Measurements from ENCODE around the gene PDZK1. TPM values are rescaled to one million over a fixed set of nuclear protein-coding genes. Genes with fewer than 3 reads are reported as not detected.

PDZK1 gene
- total and polyA plus RNA-seq, 2 of the 8 experiments (the other 6 are each of a cell fraction or from before 2014, with no cell fraction given): 0.17 TPM; not detected in 1

- Histone ChIP-seq H2BK5ac (ENCODE audit: low read depth, low read length) (no peak overlapping the region), H3K23ac (ENCODE audit: insufficient read length) (no peak overlapping the region)
These were observed 18.8 kb downstream of the PDZK1 start for GRCh38 chr1:145688328-145688727.

More at GRCh38 chr1:145688328-145688727, 18.8 kb downstream of the PDZK1 start:
- no peak overlapping the region for H3K9ac ChIP-seq (replicated peaks in 1 of 4; ENCODE audit: extremely low read depth in 1 of 4, low read depth in 3 of 4, low read length in 3 of 4)
- H4K91ac ChIP-seq (replicated peaks; ENCODE audit: insufficient read length, low read length): no peak overlapping the region
- H4K8ac ChIP-seq (ENCODE audit: extremely low read depth, insufficient read depth, low read length): no peak overlapping the region
- WGBS, 2 experiments (ENCODE audit: extremely low coverage in 1 of 2, insufficient coverage in 1 of 2, insufficient read length in 1 of 2, insufficient replicate concordance in 2 of 2, low coverage in 1 of 2, low lambda C conversion rate in 2 of 2, missing lambda C conversion rate in 1 of 2): 72% methylated on average over 4 of the region's 4 CpGs; no CpG with 5 or more reads in 1 of the 2 experiments
- peaks cover 0 to 3% (median under 1%) of the 10 kb centered on the region in 4 experiments; a peak in 2 of 7 replicates for H3K4me1 ChIP-seq (replicated peaks in 1 of 4; ENCODE audit: control insufficient read depth in 3 of 4, insufficient read depth in 4 of 4, low read length in 3 of 4)
- H3K23me2 ChIP-seq (ENCODE audit: low read depth, low read length): no peaks in the 10 kb centered on the region
- H2BK120ac ChIP-seq (replicated peaks; ENCODE audit: low read depth, low read length): no peak overlapping the region
- H2BK20ac ChIP-seq (ENCODE audit: low read length): no peak overlapping the region
- H2AFZ ChIP-seq (ENCODE audit: low read length): no peak overlapping the region
- no peak overlapping the region for H2BK15ac ChIP-seq (ENCODE audit: low read length)
- no peaks in the 10 kb centered on the region for H3K79me1 ChIP-seq (ENCODE audit: low read depth, low read length)
- H3K4ac ChIP-seq (replicated peaks; ENCODE audit: insufficient read length, low read depth, low read length): no peak overlapping the region
- no peak overlapping the region for H3K27ac ChIP-seq (ENCODE audit: low read depth, low read length)
- no peaks in the 10 kb centered on the region for H3K9me3 ChIP-seq (ENCODE audit: insufficient read depth in 2 of 2, low read depth in 1 of 2, low read length in 1 of 2)
- no peaks in the 10 kb centered on the region for H3K27me3 ChIP-seq (replicated peaks in 1 of 4; ENCODE audit: control insufficient read depth in 3 of 4, extremely low read depth in 1 of 4, insufficient read depth in 3 of 4, low read length in 3 of 4)
- TF ChIP-seq MAX (IDR thresholded peaks at IDR 0.05): peak; percentile 29; the same call in 1 of the 2 replicates
- TF ChIP-seq TEAD4 (IDR thresholded peaks at IDR 0.05; ENCODE audit: low read depth, low read length): peak; percentile 54; the same call in 1 of the 2 replicates
- no peak for TF ChIP-seq GABPA (IDR thresholded peaks at IDR 0.05; ENCODE audit: borderline replicate concordance, insufficient read depth, low read length)
- TF ChIP-seq SUZ12 (IDR thresholded peaks at IDR 0.05; ENCODE audit: low read length): no peak
- TF ChIP-seq RNF2 (IDR thresholded peaks at IDR 0.05; ENCODE audit: borderline replicate concordance, low read depth, low read length, missing control alignments, poor library complexity, severe bottlenecking): no peak
- no peak for FAIRE-seq
- no peak overlapping the region for H3K4me2 ChIP-seq (ENCODE audit: insufficient read depth in 1 of 2, low read depth in 2 of 2, low read length in 2 of 2)
- no peak overlapping the region for H3K4me3 ChIP-seq (ENCODE audit: extremely low read depth in 1 of 4, insufficient read depth in 2 of 4, low read depth in 3 of 4, low read length in 4 of 4)
- ChIA-PET POLR2A (ENCODE audit: partially characterized antibody) (interaction anchor here (1.4 kb wide), 1 partner anchor 15 kb away, joined by 4 read pairs; no protein-coding TSS in a partner anchor), CTCF (ENCODE audit: partially characterized antibody) (interaction anchor here (1.4 kb wide), 1 partner anchor 33 kb away, joined by 4 read pairs; no protein-coding TSS in a partner anchor)
- no peak overlapping the region for H4K5ac ChIP-seq (ENCODE audit: insufficient read length, low read depth, low read length)
- no peaks in the 10 kb centered on the region for H3K79me2 ChIP-seq (ENCODE audit: control insufficient read depth in 1 of 2, insufficient read depth in 2 of 2, low read length in 2 of 2)
- no peak overlapping the region for H3K18ac ChIP-seq (ENCODE audit: extremely low read depth, low read length)
- H2AK5ac ChIP-seq (ENCODE audit: low read depth, low read length): no peak overlapping the region
- DNase-seq (ENCODE audit: low read depth in 1 of 2, low spot score in 2 of 2): no peak
- H3K14ac ChIP-seq (ENCODE audit: insufficient read length): no peak overlapping the region
- H2BK12ac ChIP-seq (ENCODE audit: low read depth, low read length): no peak overlapping the region
- no peaks in the 10 kb centered on the region for H3K36me3 ChIP-seq (ENCODE audit: control insufficient read depth in 2 of 4, insufficient read depth in 4 of 4, low read length in 3 of 4)
- H3K56ac ChIP-seq (replicated peaks; ENCODE audit: insufficient read length, low read depth, low read length): no peak overlapping the region
- H4K20me1 ChIP-seq (replicated peaks in 1 of 2; ENCODE audit: control insufficient read depth in 1 of 2, insufficient read depth in 2 of 2, low read length in 2 of 2): no peaks in the 10 kb centered on the region
